ENCODE measurements around the gene AMBP.

The AMBP gene

DNA sequence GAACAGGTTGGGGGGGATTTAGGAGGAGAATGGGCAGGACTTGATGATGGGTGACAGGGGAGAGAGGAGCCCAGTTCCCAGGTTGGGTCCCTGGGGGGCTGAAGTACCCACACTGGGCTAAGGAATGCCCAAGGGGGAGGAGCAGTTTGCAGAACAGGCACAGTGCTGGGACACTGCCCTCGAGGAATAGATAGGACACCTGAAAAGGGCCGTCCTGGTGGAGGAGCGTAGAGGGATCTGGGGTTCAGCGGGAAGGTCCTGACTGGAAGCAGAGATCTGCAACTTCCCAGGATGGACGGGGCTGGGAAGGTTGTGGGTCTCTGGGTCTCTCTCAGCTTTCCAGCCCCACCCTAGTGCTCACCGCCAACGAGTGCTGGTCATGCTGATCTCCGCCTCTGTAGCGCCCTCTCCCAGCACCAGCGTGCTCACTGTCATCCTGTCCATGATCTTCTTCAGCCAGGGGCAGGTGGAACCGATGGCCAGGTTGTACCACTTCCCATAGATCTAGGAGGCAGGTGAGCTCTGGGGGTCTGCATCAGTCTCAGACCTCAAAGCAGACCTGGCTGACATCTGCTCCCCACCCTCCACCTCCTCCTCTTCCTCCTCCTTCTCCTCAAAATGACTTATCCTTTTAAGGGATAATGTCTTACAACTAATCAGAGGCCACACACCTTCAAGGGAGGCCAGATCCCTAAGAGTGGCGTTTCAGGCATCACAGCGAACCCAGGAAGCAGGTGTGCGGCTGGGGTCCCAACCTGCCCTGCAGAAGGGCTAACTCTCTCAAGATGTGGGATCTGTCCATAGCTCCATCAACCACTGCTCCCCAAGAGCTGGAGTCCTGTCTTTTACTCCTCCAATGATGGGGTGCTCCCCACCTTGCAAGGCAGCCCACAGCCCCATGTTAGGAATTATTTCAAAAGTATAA, 1.6 kb downstream of the AMBP start:
- DNase-seq (ENCODE audit: low read depth in 2 of 2, low spot score in 1 of 2), result no peak

DNA sequence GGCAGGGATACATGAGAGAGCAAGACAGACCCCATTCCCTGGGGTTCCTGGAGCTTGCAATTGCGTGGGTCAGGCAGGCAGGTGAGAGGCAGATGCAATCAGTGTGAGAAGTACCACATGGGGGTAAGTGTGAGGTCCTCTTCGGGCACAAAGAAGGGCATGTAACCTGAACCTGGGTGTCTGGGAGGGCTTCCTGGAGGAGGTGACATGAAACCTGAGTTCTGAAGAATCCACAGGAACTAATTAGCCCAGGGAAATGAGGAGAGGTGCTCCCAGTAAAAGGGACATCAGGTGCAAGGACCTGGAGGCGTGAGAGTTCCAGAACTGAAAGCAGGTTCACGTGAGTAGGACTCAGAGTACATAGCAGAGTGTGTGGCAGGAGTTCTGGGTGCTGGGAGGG, 2.5 kb downstream of the AMBP start:
- no peak for DNase-seq (ENCODE audit: low read depth in 2 of 2, low spot score in 1 of 2)

DNA sequence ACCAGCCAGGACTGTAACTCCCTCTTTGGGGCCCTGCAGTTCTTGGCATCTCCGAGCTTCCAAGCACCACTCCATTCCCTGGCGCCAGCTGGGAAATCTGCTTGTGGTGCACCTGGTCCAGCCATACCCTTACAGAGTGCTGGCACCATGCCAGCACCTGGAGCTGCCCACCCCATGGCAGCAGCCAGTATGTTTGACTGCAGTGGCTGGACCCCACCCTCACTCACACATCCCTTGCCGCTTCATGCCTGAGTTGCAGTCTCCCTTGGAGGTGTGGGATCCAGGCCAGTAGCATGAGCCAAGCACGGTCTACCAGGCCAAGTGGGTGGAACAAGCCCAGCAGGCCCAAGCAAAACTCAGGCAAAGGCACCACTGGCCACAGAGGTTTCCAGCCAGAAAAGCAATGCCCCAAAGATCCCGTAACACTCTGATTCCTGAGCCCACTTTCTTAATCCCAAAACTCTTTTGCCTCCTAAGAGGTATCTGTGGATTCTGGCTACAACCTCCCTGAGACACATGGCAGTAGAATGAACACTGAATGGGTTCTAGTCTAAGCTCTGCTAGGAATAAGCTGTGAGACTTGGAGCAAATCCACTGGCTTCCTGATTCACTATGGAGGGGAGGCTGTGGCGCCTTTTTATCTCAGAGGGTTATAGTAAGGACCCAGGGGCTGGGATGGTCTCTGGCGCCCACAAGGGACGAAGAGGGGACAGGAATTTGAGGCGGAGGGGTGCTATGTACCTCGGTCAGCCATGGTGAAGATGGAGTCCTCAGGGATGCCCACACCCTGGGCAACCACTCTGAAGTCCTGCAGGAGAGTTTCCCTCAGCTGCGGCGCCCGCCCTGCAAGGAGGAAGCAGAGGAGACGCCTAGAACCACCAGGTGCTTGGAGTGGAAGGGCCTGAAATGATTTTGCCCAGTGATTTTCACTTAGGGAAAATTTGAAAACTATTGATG, 5.6 kb downstream of the AMBP start:
- no peak for DNase-seq (ENCODE audit: low read depth in 2 of 2, low spot score in 1 of 2)

DNA sequence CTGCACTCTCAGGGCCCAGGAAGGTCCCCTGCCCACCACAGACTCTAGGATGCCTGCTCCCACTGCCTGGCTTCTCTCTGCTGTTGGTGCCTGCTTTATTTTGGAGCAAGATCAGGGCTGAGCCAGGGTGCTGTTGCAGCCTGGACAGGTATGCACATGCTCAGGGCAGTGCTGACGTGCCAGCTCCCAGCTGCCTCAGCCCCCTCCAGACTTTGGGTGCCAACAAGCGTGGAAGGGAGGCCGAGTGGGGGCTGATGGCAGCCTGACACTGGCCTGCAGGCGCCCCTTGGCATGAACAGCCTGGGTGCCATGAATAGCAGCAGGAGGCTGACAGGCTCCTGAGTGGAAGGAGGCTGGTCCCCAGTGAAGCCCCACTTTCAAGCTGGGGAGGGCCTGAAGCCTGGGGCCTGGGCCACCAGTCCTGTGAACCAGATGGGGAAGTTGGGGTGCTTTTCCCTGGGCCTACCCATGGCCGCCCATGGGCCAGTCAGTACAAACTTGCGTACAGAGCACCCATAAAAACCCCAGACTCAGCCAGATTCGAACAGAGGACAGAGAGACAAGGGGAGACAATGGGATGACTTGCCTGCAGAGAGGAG, 6.8 kb downstream of the AMBP start:
- no peak for DNase-seq (ENCODE audit: low read depth in 2 of 2, low spot score in 1 of 2)

DNA sequence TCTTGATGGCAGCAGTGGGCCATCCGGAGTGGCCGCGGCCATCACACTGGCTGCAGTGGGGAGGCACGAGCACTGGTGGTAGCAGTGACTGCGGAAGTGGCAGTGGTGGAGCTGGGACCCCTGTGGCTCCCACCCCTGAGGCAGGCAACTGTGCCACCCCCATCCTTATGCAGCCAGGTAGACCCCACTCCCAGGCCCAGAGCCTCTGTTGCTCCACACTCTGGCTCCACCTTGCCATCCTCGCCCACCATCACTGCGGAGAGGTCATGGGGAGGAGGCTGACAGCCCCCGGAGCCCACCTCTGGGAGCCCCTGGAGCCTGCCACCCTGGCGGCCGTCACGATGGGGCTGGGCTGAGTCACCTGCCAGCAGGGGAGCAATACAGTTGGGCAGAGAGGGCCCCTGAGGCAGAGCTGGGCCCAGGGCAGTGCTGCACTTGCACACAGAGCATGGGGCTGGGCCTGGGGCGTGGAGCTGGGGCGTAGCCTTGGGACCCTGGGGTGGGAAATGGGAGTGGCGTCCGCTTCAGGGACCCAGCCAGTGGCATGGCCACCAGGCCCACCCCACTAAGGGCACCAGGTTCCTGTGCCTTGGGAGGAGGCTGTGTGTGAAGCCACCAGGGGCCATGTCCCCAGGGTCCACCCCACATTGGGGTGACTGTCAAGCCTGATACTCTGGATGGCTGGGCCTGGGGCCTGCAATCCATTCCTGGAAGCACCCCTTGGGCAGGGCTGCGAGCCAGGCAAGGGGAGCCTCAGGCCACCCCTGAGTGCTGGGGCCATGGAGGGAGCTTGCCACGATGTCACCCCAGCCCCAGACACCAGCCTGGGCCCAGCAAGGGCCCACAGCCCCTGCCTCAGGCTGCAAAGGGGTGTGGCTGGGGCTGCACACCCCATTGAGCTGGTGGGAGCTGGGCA, 7.7 kb downstream of the AMBP start:
- no peak for DNase-seq (ENCODE audit: low read depth in 2 of 2, low spot score in 1 of 2)

DNA sequence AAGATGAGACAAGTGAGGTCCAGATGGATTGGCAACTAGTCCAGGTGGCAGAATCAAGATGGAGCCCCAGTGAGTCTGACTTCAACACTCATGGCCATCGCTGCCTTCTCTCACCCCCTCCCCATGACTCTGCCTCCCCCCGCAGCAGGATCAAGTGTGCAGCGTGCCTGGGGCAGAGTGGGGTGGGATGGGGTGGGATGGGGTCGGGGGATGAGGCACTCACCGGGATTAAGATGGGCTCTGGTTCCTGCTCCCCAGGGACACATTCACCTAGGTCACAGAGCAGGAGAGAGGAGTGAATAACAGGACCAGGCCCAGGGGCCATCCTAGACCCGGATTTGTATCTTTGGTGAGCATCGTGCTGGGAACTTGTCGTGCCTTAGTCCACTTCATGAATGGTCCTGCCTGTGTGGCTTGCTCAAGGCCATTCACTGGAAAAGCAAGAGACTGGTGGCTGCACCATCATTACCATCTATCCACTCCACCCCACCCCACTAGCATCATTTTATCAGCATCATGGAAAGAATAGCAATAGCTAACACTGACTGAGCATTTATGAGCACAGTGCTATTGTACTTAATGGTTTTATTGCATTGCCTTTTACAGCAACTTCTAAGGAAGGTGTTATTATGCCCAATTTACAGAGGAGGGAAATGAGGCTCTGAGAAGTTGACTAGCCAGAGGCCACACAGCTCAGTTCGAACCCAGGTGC, 8.5 kb downstream of the AMBP start:
- DNase-seq (ENCODE audit: low read depth in 2 of 2, low spot score in 1 of 2), result no peak

DNA sequence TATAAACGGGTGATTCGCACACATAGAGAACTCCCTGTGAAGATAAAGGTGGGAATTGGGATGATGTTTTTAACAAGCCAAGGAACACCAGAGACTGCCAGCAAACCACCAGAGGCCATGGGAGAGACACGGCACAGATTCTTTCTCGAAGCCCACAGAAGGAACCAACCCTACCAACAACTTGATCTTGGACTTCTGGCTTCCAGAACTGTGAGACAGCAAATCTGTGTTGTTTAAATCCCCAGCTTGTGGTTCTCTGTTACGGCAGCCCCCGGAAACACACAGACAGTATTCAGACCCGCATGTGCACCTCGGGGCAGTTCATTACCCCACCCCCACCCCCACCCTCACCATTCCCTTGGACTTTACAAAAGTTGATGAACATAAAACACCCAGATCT, 12.8 kb downstream of the AMBP start:
- DNase-seq (ENCODE audit: low read depth in 2 of 2, low spot score in 1 of 2), result no peak

DNA sequence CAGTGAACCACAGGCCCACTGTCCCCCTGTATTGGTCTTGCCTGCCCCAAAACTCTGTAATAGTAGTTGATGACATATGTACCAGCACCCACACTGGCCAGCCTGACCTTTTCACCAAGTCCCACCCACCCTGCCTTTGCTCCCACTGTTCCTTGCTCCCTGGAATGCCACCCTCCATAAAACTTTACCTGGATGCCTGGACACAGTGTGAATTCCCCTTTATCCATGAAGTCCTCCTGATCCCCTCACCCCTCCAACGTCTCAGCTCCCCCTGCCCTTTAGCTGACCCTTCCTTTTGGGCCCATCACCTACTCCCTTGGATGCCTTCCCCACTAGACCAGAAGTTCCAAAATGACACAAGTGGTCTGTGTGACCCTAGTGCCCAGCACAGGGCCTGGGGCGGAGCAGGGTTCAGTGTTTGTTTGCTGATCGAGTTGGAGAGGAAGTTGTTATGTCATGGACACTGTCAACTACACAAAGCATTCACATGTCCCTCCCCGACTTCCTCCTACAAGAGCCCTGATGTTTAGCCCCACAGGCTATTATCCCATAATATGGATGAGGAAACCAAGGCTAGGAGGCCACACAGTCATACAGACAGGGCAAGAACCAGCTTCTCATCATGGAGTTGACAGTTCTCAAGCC, 16.1 kb downstream of the AMBP start:
- no peak for DNase-seq (ENCODE audit: low read depth in 2 of 2, low spot score in 1 of 2)

DNA sequence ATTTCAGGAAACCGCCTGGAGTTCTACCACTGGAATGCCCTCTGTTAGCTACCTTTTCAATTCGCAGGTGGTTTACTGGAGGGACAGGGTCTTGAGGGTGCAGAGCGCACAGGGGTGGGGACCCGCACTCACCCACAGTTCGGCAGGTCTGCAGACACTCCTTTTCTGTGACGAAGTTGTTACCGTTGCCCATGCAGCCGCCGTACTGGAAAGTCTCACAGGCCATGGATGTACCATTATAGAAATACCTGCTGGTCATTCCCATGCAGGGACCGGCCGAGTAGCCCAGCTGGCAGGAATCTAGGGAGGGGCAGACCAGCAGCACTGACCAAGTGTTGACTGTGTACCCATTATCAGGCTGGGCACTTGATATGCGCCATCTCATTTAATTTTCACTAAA, 16.8 kb downstream of the AMBP start:
- DNase-seq (ENCODE audit: low read depth in 2 of 2, low spot score in 1 of 2), result no peak

DNA sequence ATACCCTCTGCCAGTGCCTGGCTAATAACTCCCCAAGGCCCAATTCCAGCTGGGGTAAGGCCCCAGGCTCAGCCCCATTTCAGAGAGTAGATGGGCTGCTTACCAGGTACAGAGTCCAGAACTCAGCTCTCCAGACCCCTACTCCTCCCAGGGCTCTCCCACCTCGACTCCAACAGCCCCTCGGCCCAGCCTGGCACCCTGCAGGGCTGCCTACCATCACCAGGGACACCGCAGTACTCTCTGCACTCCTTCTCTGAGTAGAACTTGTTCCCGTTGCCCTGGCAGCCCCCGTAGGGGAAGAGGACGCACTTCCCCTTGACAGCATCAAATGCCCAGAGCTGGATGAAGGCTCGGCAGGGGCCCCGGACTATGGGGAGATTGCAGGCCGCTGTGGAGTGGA, 17.4 kb downstream of the AMBP start:
- DNase-seq (ENCODE audit: low read depth in 2 of 2, low spot score in 1 of 2), result no peak

DNA sequence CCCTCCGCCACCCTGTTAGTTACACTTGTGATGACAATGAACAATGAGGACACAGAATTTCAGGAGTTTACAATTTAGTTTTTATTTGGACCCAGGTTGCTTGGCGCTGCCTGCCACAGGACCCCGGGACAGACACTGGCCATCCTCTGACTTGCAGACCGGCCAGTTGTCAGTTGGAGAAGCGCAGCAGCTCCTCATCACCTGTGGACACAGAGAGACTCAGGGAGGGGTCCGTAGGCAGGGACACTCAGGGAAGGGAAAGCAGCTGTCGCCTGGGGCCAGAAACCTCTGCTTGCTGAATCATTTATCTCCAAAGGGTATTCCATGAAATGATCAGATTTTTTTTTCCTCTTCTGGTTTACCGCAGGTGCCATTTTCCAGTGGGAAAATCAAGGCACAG, 18.0 kb downstream of the AMBP start:
- DNase-seq (ENCODE audit: low read depth in 2 of 2, low spot score in 1 of 2), result no peak

DNA sequence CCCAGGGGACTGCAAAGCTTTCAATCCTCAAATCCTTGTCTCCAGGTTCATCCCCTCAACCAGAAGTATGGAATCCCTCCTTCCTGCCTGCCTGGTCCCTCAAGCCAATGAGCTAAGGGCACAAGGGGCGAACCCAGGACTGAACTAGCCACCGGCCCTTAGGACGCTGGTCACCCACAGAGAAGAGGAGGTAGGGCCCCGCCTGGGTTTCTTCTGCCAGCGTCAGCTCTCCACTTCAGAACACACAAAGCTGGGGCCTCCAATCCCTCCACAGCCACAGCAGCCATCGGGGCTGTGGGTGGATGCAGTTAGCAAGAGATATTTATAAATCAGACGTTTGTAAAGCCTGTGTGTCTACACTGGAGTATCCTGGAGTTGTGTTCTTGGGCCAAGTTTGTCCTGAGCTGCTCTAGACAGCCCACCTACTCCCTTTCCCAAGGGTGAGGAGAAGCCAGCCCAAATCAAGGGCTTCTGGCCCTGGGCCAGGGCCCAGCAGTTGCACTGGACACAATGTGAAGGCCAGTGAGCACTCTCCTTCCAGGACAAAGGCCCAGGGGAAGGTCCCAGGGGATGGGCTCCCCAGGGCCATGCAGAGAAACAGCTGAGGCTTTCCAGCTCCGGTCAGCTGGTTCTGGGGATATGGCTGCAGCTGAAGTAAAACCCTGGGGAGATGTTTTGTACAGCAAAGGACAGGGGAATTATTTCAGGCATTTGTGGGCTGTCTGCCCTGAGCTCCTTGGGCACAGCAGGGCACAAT, 18.9 kb downstream of the AMBP start:
- no peak for DNase-seq (ENCODE audit: low read depth in 2 of 2, low spot score in 1 of 2)

DNA sequence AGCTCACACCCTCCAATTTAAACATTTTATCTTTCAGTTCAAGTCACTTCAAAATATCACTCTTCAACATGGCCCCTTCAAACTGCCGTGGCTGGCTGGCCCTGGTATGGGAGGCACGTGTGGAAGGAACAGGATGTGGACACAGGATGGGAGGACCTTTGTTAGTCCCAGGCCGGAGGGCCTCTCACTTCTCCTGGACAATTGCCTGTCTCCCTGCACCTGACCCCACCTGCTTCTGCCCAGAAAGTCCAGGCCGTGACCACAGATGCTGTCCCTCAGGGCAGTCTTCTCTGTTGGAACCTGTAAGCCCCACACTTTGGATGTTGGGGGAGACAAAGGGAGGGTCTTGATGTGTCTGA, 19.4 kb downstream of the AMBP start:
- no peak for DNase-seq (ENCODE audit: low read depth in 2 of 2, low spot score in 1 of 2)

DNA sequence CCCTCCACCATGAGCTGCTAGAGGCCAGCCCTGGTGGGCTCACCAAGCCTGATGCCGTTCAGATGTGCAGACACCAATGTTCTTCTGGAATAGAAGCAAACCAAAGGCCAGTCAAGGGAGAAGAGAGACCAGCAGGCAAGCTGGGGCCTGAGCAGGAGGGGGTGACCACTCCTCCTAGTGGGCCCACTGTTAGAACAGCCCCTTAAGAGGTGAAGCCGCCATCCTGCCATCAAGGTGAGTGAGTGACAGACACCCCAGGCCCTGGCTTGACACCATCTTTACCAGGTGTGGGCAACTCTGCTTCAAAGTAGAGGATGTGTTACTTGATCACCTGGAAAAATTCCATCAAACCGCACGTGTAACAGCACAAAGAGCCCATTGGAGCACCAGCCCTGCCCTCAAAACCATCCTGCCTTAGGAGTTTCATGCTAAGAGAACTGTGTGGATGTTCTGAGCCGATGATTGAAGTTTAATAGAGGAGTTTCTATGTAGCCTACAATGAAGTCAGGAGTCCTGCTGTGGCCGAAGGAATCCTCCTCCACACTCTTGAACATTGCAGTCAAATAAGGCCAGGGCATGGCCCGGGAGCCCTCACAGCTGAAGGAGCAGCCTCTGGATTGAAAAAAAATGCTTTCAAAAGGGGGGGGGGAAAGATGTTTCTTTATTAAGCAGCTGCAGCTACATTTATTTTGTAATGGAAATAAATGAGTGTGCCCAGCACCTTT, 20.8 kb downstream of the AMBP start:
- no peak for DNase-seq (ENCODE audit: low read depth in 2 of 2, low spot score in 1 of 2)

DNA sequence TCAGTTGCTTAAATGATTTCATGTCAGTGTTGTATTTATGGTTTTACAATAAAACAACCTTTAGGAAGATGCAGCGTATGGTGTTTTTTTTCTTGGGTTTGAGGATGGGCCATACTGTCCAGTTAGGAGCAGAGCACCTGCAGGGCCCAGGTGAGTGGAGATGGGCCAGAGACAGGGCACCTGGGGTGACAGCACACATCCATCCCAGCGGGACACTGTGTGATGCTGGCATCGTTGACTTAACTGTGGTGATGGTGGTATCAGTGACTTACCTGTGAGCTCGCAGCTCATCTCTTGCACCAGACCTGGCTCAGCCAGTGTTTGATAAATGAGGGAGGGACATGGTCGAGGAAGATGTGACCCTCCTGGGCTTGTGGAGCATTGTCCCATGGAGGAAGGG, 21.6 kb downstream of the AMBP start:
- DNase-seq (ENCODE audit: low read depth in 2 of 2, low spot score in 1 of 2), result no peak

DNA sequence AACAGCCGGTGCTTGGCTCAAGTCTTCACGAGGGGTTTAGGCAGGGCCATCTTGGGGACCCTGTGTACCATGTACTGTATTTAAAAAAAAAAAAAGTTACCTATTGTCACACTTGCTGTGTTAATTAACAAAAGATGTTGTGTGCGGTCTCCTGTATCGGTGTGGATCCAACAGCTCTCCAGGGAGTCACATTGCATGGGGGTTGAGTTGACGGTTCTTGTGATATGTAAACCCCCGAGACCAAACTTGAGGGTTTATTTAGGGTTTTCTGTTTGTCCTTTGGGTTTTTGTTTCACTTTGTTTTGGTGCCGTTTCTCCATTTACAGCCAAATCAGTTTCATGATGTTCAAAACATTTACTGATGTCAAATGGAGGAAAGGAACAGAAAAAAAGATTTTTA, 22.2 kb downstream of the AMBP start:
- DNase-seq (ENCODE audit: low read depth in 2 of 2, low spot score in 1 of 2), result no peak

DNA sequence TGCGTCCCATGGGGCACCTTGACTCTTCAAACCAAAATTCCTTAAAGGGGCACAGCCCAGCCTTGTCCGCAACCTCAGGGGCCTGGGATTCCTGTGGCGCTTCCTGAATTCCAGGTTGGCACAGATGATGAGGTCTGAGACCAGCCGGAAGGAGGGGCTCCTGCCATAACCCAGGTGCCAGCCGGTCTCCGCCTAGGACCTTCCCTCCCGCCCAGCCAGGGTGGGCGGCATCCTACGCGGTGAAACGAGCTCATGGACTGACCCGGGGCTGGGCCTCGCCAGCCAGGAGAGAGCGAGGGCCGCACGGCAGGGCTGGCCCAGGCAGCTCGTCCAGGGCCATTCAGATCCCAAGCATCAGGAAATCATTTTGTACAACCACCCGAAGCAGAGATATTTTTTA, 23.0 kb downstream of the AMBP start:
- no peak for DNase-seq (ENCODE audit: low read depth in 2 of 2, low spot score in 1 of 2)

DNA sequence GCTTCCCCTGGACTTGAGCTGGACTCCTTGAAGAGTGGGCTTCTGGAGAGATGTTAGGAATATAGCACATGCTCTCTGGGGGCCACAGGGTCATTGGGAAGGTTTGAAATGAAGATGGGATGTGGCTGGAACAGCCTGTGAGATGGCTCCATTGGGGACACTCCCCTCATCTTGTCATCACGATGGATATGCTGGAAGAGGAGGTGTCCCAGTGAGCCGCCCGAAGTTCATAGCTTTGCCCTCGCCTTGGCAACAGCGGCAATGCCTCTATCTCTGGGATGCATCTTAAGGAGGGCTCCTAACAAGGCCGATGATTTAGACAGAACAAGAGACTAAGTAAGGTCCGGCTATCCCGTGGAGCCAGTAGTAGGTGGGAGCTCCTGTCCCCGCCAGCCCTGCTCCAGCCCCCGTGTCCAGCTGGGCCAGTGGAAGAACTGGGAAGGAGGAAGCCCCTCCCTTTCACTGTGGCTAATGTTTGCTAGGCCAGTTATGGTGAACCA, 23.9 kb downstream of the AMBP start:
- DNase-seq (ENCODE audit: low read depth in 2 of 2, low spot score in 1 of 2), result no peak

Measured in stimulated activated CD8-positive, alpha-beta memory T cell treated with anti-CD3 and anti-CD28 coated beads, Interleukin-4, amount 100 ng/mL, for 1 hour (primary cell).